Astrocyte of the spinal cord (primary cell): ENCODE results near the gene TIMM8A.

Experiments
- DNase-seq: peaks from one replicate; pipeline ENCODE4 v3.0.0; 2011; ENCODE audit warnings: low read depth, low spot score
- H3K4me3 ChIP-seq: 2 replicates; pipeline ENCODE4 v1.5.1; 2011; ENCODE audit warnings: low read depth, mild to moderate bottlenecking, low read length, moderate library complexity
- in situ Hi-C: cut with HindIII; loops from 2 replicates; pipeline ENCODE4 v1.10.0; 2017; ENCODE audit warnings: low sequenced_read_pairs
- TF ChIP-seq, protein P1 (sequence below): IDR thresholded peaks from 2 replicates; pipeline ENCODE4 v1.5.1; 2012; ENCODE audit warnings: low read depth, mild to moderate bottlenecking, low read length, inconsistent platforms

TIMM8A gene

DNA sequence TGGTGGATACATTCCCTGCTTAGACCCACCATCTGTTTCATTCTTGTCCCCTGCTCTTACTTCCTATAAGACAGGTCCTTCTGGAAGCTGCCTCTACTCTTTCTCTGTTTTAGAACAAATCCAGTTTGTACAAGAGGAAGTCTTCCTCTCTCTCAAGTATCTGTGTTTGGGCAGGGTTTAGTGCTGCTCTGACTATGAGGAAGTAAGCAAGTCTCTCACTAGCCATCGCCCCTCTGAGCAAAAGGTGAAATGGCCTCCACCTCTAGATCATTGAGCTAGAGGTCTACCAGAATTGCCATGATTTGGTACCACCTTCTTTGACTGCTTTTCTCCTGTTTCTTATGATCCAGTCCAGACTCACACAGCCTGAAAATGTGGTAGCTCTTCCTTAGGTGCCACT lies 29.0 kb upstream of the TIMM8A start:
- H3K4me3 ChIP-seq: no peak overlapping the region
- DNase-seq: no peak
- TF ChIP-seq, protein P1, sequence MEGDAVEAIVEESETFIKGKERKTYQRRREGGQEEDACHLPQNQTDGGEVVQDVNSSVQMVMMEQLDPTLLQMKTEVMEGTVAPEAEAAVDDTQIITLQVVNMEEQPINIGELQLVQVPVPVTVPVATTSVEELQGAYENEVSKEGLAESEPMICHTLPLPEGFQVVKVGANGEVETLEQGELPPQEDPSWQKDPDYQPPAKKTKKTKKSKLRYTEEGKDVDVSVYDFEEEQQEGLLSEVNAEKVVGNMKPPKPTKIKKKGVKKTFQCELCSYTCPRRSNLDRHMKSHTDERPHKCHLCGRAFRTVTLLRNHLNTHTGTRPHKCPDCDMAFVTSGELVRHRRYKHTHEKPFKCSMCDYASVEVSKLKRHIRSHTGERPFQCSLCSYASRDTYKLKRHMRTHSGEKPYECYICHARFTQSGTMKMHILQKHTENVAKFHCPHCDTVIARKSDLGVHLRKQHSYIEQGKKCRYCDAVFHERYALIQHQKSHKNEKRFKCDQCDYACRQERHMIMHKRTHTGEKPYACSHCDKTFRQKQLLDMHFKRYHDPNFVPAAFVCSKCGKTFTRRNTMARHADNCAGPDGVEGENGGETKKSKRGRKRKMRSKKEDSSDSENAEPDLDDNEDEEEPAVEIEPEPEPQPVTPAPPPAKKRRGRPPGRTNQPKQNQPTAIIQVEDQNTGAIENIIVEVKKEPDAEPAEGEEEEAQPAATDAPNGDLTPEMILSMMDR: no peak
- in situ Hi-C loops: no loop called here

DNA sequence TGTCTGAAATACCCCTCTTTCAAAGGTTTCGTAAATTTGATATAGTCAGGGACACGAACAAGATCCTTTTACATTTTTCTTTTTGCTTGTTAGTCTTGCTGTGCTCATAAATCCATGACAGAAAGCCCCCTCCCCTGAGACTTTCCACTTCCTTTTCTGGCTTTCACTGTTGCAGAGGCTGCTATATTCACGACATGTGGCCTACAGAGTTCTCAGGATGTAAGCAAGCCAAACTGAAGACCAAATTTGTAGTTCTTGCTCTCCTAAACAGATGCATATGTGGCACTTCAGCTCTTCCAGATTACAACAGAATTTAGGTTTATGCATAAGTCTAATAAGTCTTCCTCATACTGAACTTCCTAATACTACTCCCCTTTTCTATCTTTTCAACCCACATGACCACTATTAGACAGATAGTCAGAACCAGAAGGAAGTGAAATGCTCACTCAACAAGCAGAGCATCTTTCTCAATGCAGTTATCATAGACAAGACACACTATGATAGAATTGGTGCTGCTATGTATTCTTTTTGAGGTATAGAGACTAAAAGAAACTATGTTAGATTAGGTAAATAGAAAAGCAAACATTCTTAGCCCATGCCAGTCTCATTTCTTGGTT lies 22.5 kb upstream of the TIMM8A start:
- DNase-seq: no peak
- TF ChIP-seq, protein P1: no peak
- in situ Hi-C loops: no loop called here
- H3K4me3 ChIP-seq: no peak overlapping the region

DNA sequence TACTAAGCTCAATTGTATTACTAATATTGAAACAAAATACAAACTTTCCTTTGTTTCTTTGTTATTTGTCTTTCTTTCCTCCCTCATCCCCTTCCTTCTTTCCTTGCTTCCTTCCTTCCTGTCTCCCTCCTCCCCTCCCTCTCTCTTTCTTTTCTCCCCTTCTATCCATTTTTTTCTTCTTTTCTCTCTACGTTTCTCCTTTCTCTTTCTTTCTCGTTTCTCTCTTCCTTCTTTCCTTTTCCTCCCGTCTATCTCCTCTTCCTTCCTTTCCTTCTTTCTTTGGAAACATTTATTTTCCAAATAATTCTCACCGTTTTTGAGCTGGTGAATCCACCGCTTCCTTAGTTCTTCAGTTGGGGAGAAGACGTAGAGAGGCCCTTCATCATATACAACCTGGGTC lies 21.1 kb upstream of the TIMM8A start:
- DNase-seq: no peak
- TF ChIP-seq, protein P1: no peak
- in situ Hi-C loops: no loop called here
- no peak overlapping the region for H3K4me3 ChIP-seq

DNA sequence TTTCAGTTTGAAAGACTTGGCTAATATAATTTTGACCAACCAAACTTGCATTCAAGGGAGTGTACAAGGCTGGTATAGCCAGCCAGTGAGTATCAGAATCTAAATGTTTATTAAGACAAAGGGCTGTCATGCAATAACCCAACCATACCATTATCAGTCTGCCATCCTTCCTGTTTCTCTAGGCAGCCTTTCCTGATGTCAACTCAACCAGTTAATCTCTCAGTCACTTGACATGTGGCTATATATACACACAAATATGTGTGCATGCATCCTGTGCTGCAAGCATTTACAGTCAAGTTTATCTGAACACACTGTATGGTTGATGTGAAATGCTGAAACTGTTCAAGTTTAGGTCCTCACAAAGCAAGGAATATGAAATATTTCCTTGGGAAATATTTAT lies 20.3 kb upstream of the TIMM8A start:
- H3K4me3 ChIP-seq: no peak overlapping the region
- no peak for DNase-seq
- TF ChIP-seq, protein P1: no peak
- in situ Hi-C loops: no loop called here

DNA sequence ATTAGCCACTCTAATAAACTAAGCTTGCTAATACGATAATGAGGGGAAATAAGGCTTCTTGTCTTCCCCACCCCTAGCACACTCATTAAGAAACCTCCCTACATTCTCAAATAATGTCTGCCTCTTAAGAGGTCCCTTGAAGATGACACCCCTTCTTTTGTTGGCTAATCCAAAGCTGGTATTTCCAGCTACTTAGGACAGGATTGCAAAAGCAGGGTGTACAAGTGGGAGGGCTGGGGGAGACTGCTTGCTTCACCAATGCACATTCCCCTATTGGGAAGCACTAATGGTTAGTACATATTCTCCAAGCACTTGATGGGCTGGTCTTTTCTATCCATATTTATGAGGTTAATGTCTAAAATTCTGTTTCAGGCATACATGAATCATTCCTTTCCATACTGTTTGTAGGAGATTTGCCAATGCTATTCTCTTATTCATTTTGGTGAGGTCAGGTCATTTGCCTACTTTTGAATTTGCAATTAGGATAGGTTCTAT lies 16.8 kb upstream of the TIMM8A start:
- H3K4me3 ChIP-seq: no peak overlapping the region
- TF ChIP-seq, protein P1: no peak
- no peak for DNase-seq
- in situ Hi-C loops: no loop called here

DNA sequence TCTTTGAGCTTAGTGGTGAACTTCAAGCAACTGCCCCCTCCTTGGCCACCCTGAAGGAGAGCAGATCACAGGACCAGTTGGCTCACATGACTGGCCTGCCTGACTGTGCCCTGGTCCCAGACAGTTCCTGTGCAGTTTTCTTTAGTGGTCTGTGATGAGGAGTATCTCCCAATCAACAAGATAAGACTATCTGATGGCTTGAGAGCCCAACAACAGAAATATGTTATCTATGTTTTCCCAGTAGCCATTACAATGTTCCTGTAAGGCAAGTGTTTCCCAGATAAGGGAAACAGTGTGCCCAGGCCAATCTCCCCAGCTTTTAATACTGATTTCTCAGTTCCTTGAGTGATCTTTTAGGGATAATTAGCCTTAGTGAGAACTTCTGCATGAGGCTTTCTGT lies 14.2 kb upstream of the TIMM8A start:
- TF ChIP-seq, protein P1: no peak
- DNase-seq: no peak
- H3K4me3 ChIP-seq: no peak overlapping the region
- in situ Hi-C loops: no loop called here
